HepG2 (cell line): ENCODE measurements around the gene CLN6. TPM values are rescaled to one million over a fixed set of nuclear protein-coding genes. Genes with fewer than 3 reads are reported as not detected.

Experiments used
- CENPT ChIP-seq: sonication (generic); formaldehyde crosslinking; IDR thresholded peaks from 2 replicates; pipeline ENCODE4 v1.8.0; 2022; ENCODE audit warnings: low read depth, mild to moderate bottlenecking, moderate library complexity, missing genetic modification reagents
- GZF1 ChIP-seq: sonication (generic); formaldehyde crosslinking; IDR thresholded peaks from 2 replicates; pipeline ENCODE4 v1.5.1; 2020; ENCODE audit warnings: mild to moderate bottlenecking, missing genetic modification reagents
- HOXA9 ChIP-seq: sonication (generic); formaldehyde crosslinking; IDR thresholded peaks from 2 replicates; pipeline ENCODE4 v1.8.1; 2022; ENCODE audit warnings: missing genetic modification reagents, mild to moderate bottlenecking, moderate library complexity, borderline replicate concordance
- IRX3 ChIP-seq: sonication (generic); formaldehyde crosslinking; IDR thresholded peaks from 2 replicates; pipeline ENCODE4 v1.8.1; 2023; ENCODE audit warnings: mild to moderate bottlenecking, low read depth, missing genetic modification reagents, borderline replicate concordance
- JDP2 ChIP-seq: sonication (generic); formaldehyde crosslinking; IDR thresholded peaks from 2 replicates; pipeline ENCODE4 v1.8.1; 2022; ENCODE audit warnings: missing genetic modification reagents, borderline replicate concordance
- KDM5B ChIP-seq: sonication (generic); formaldehyde crosslinking; IDR thresholded peaks from 2 replicates; pipeline ENCODE4 v1.4.0; 2020; ENCODE audit warnings: missing genetic modification reagents, mild to moderate bottlenecking, borderline replicate concordance
- MLX ChIP-seq: IDR thresholded peaks from 2 replicates; pipeline ENCODE4 v1.6.1; 2016
- MXD4 ChIP-seq: IDR thresholded peaks from 2 replicates; pipeline ENCODE4 v1.6.1; 2016; ENCODE audit warnings: mild to moderate bottlenecking, missing biosample characterization, missing genetic modification reagents
- NFIB ChIP-seq: sonication (generic); formaldehyde crosslinking; IDR thresholded peaks from 2 replicates; pipeline ENCODE4 v1.9.0; 2021; ENCODE audit warnings: missing genetic modification reagents, mild to moderate bottlenecking, borderline replicate concordance
- ONECUT2 ChIP-seq: sonication (generic); formaldehyde crosslinking; IDR thresholded peaks from 2 replicates; pipeline ENCODE4 v1.4.0; 2020; ENCODE audit warnings: missing genetic modification reagents
- PRMT3 ChIP-seq: sonication (generic); formaldehyde crosslinking; IDR thresholded peaks from 2 replicates; pipeline ENCODE4 v1.8.1; 2022; ENCODE audit warnings: low read depth, mild to moderate bottlenecking, moderate library complexity, missing genetic modification reagents, borderline replicate concordance
- SP2 ChIP-seq: sonication (generic); formaldehyde crosslinking; IDR thresholded peaks from 2 replicates; pipeline ENCODE4 v1.5.1; 2020; ENCODE audit warnings: mild to moderate bottlenecking, missing genetic modification reagents
- SRF ChIP-seq: IDR thresholded peaks from 2 replicates; pipeline ENCODE4 v1.6.1; 2011; ENCODE audit warnings: mild to moderate bottlenecking, low read depth, low read length, moderate library complexity
- STAG1 ChIP-seq: sonication (generic); formaldehyde crosslinking; IDR thresholded peaks from 2 replicates; pipeline ENCODE4 v1.4.0; 2020; ENCODE audit warnings: missing genetic modification reagents
- ZBTB14 ChIP-seq: sonication (generic); formaldehyde crosslinking; IDR thresholded peaks from 2 replicates; pipeline ENCODE4 v1.4.0; 2020; ENCODE audit warnings: missing genetic modification reagents
- ZBTB8A ChIP-seq: sonication (generic); formaldehyde crosslinking; IDR thresholded peaks from 2 replicates; pipeline ENCODE4 v1.4.0; 2020; ENCODE audit warnings: mild to moderate bottlenecking, low read depth, missing genetic modification reagents, borderline replicate concordance
- ZNF235 ChIP-seq: sonication (generic); formaldehyde crosslinking; IDR thresholded peaks from 2 replicates; pipeline ENCODE4 v1.8.1; 2023; ENCODE audit warnings: mild to moderate bottlenecking, missing genetic modification reagents, borderline replicate concordance
- ZNF354B ChIP-seq: sonication (generic); formaldehyde crosslinking; IDR thresholded peaks from 2 replicates; pipeline ENCODE4 v1.8.0; 2022; ENCODE audit warnings: mild to moderate bottlenecking, missing genetic modification reagents
- ZNF414 ChIP-seq: sonication (generic); formaldehyde crosslinking; IDR thresholded peaks from 2 replicates; pipeline ENCODE4 v1.5.0; 2020; ENCODE audit warnings: missing genetic modification reagents
- ZNF549 ChIP-seq: sonication (generic); formaldehyde crosslinking; IDR thresholded peaks from 2 replicates; pipeline ENCODE4 v1.5.0; 2020; ENCODE audit warnings: missing genetic modification reagents
- ZNF660 ChIP-seq: sonication (generic); formaldehyde crosslinking; IDR thresholded peaks from 2 replicates; pipeline ENCODE4 v1.5.1; 2020; ENCODE audit warnings: mild to moderate bottlenecking, low read depth, missing genetic modification reagents, borderline replicate concordance
- ZNF770 ChIP-seq: sonication (generic); formaldehyde crosslinking; IDR thresholded peaks from 2 replicates; pipeline ENCODE4 v1.5.0; 2020; ENCODE audit warnings: mild to moderate bottlenecking, missing genetic modification reagents
- ZNF83 ChIP-seq: sonication (generic); formaldehyde crosslinking; IDR thresholded peaks from 2 replicates; pipeline ENCODE4 v1.4.0; 2020; ENCODE audit warnings: missing genetic modification reagents, mild to moderate bottlenecking, borderline replicate concordance
- polyA plus RNA-seq, 8 experiments: library from polyadenylated mRNA; depleted of rRNA in 3 of 8; stranded (reverse) in 7 of 8; unstranded in 1 of 8; fragments of >200 nt; fragmentation: Illumina TruSeq in 4 of 8; extraction: Trizol in 4 of 8; gene quantifications; 2 replicates each; pipeline versions ENCODE4 v1.2.1 to v1.2.3, GENCODE V29; 2011 to 2016; ENCODE audit warnings: low read depth in 4 of 8, missing spikeins in 1 of 8, mixed read lengths in 1 of 8; ENCODE audit not compliant: insufficient read depth in 1 of 8
- total RNA-seq, 5 experiments: library from RNA; depleted of rRNA; stranded (reverse); fragments of >200 nt; fragmentation: Illumina TruSeq; extraction: Trizol; gene quantifications; 2 replicates each; pipeline ENCODE4 v1.2.3, GENCODE V29; 2016; ENCODE audit warnings: low read depth in 1 of 5

CLN6 gene
- total and polyA plus RNA-seq, 2 of the 13 experiments (the other 11 are each of a cell fraction or from before 2014, with no cell fraction given), result 24.9 to 27.1 TPM

GRCh38 chr15:68277603-68278344 lies 48.2 kb upstream of the CLN6 start, which contains the start of gene FEM1B (continued):
- TF ChIP-seq ZNF414 (CRISPR knock-in tag) (peak; percentile 95), SP2 (CRISPR knock-in tag) (peak; percentile 63; the same call in 1 of the 2 replicates), MLX (CRISPR knock-in tag) (no peak; the same call in 1 of the 2 replicates), HOXA9 (no peak), KDM5B (CRISPR knock-in tag) (peak; percentile 92), ZNF83 (CRISPR knock-in tag) (no peak), ZNF770 (CRISPR knock-in tag) (peak; percentile 52; the same call in 1 of the 2 replicates), STAG1 (CRISPR knock-in tag) (no peak), PRMT3 (CRISPR knock-in tag) (no peak; the same call in 1 of the 2 replicates), ZNF354B (CRISPR knock-in tag) (peak; percentile 54; the same call in 1 of the 2 replicates), ZBTB8A (no peak), JDP2 (CRISPR knock-in tag) (no peak; the same call in 1 of the 2 replicates), NFIB (CRISPR knock-in tag) (0 out of 2 replicates have a peak, but pooled peaks have one; percentile 59), ONECUT2 (CRISPR knock-in tag) (no peak), SRF (0 out of 2 replicates have a peak, but pooled peaks have one; percentile 38), ZNF660 (no peak; the same call in 1 of the 2 replicates), ZNF549 (CRISPR knock-in tag) (no peak; the same call in 1 of the 2 replicates), CENPT (CRISPR knock-in tag) (peak; percentile 58; the same call in 1 of the 2 replicates), ZNF235 (CRISPR knock-in tag) (peak; percentile 72; the same call in 1 of the 2 replicates), MXD4 (peak; percentile 75; the same call in 1 of the 2 replicates), GZF1 (peak; percentile 78; the same call in 1 of the 2 replicates), IRX3 (no peak; the same call in none of the 2 replicates), ZBTB14 (CRISPR knock-in tag) (peak; percentile 99)
